ENCODE measurements around the gene IER5.
A peak's percentile ranks its signal among the peaks of the same experiment; 100 is the strongest.

Gene IER5

GRCh38 chr1:181099152-181100014 is 10.9 kb downstream of the IER5 start:
- peak; percentile 31 for DNase-seq (ENCODE audit: low spot score)

- peak; percentile 30 for DNase-seq (ENCODE audit: low spot score)
These were observed 11.8 kb downstream of the IER5 start for GRCh38 chr1:181100015-181100905.

- no peak for DNase-seq (ENCODE audit: low spot score)
These were observed 12.4 kb downstream of the IER5 start for GRCh38 chr1:181100934-181101333.

GRCh38 chr1:181101581-181102226 is 13.2 kb downstream of the IER5 start:
- DNase-seq (ENCODE audit: low spot score) = no peak

- no peak for DNase-seq (ENCODE audit: low spot score)
These were observed 14.3 kb downstream of the IER5 start for GRCh38 chr1:181102841-181103240.

GRCh38 chr1:181103399-181103798 is 14.9 kb downstream of the IER5 start:
- no peak for DNase-seq (ENCODE audit: low spot score)

GRCh38 chr1:181104042-181104789 is 15.7 kb downstream of the IER5 start:
- no peak for DNase-seq (ENCODE audit: low spot score)

- DNase-seq (ENCODE audit: low spot score) = peak; percentile 50
These were observed 16.3 kb downstream of the IER5 start for GRCh38 chr1:181104790-181105133.

GRCh38 chr1:181105134-181106021 is 16.9 kb downstream of the IER5 start:
- peak; percentile 94 for DNase-seq (ENCODE audit: low spot score)

GRCh38 chr1:181106022-181106312 is 17.5 kb downstream of the IER5 start:
- no peak for DNase-seq (ENCODE audit: low spot score)

- DNase-seq (ENCODE audit: low spot score) = no peak
These were observed 18.0 kb downstream of the IER5 start for GRCh38 chr1:181106479-181106878.

GRCh38 chr1:181107711-181108110 is 19.2 kb downstream of the IER5 start:
- DNase-seq (ENCODE audit: low spot score) = no peak

- DNase-seq (ENCODE audit: low spot score) = no peak
These were observed 19.9 kb downstream of the IER5 start for GRCh38 chr1:181108304-181108867.

GRCh38 chr1:181110013-181110412 is 21.5 kb downstream of the IER5 start:
- no peak for DNase-seq (ENCODE audit: low spot score)

- DNase-seq (ENCODE audit: low spot score) = no peak
These were observed 23.1 kb downstream of the IER5 start for GRCh38 chr1:181111559-181111958.

GRCh38 chr1:181112071-181112929 is 23.8 kb downstream of the IER5 start:
- DNase-seq (ENCODE audit: low spot score) = no peak

GRCh38 chr1:181113059-181113641 is 24.6 kb downstream of the IER5 start:
- no peak for DNase-seq (ENCODE audit: low spot score)

GRCh38 chr1:181114574-181115367 is 26.3 kb downstream of the IER5 start:
- no peak for DNase-seq (ENCODE audit: low spot score)

- DNase-seq (ENCODE audit: low spot score) = no peak
These were observed 26.8 kb downstream of the IER5 start for GRCh38 chr1:181115368-181115684.

All from CD4-positive, alpha-beta T cell treated with Interleukin-2 at 100 ng/mL for 4 hours (primary cell).